Muscle of arm (tissue), 12 donors: ENCODE results near the gene MPDU1. TPM values are rescaled to one million over a fixed set of nuclear protein-coding genes. Genes with fewer than 3 reads are reported as not detected.
A peak's percentile ranks its signal among the peaks of the same experiment; 100 is the strongest.
"Not testable (repeated sequence)": the region's sequence is repeated elsewhere in the genome, so short reads cannot be mapped to it uniquely, and the experiment has no call there.

Experiments
- DNase-seq: peaks from one replicate; pipeline ENCODE4 v3.0.0-alpha.2; 2013
- polyA plus RNA-seq, 12 donors: library from polyadenylated mRNA; unstranded; fragments of 120-200 nt; gene quantifications; one replicate each; pipeline ENCODE4 v1.2.1, GENCODE V29; 2013; ENCODE audit not compliant: insufficient read length in 12 of 12

The MPDU1 gene
- polyA plus RNA-seq, 12 donors: 26.7 to 60.9 (median 46.7) TPM; not detected in 1

- DNase-seq: no peak
Measured at GRCh38 chr17:7611635-7612293, 28.1 kb downstream of the MPDU1 start.

GRCh38 chr17:7612294-7612640 lies 28.6 kb downstream of the MPDU1 start:
- no peak for DNase-seq

GRCh38 chr17:7613769-7614424 lies 30.2 kb downstream of the MPDU1 start:
- no peak for DNase-seq

- DNase-seq: peak; percentile 100
Measured at GRCh38 chr17:7614425-7615264, 31.0 kb downstream of the MPDU1 start, which contains the start of gene FXR2. TSS of gene FXR2 (minus strand) at chr17:7614897. CDS start at chr17:7614532, 365 bp downstream.

GRCh38 chr17:7615265-7615747 lies 31.7 kb downstream of the MPDU1 start:
- no peak for DNase-seq

- no peak for DNase-seq
Measured at GRCh38 chr17:7618608-7619007, 35.0 kb downstream of the MPDU1 start.

GRCh38 chr17:7620835-7621234 lies 37.2 kb downstream of the MPDU1 start:
- no peak for DNase-seq

GRCh38 chr17:7623661-7624060 lies 40.0 kb downstream of the MPDU1 start:
- no peak for DNase-seq

- not testable (repeated sequence) for DNase-seq
Measured at GRCh38 chr17:7625749-7626148, 42.1 kb downstream of the MPDU1 start.

GRCh38 chr17:7626307-7626706 lies 42.7 kb downstream of the MPDU1 start:
- no peak for DNase-seq

- DNase-seq: no peak
Measured at GRCh38 chr17:7626956-7627249, 43.3 kb downstream of the MPDU1 start.

- DNase-seq: peak; percentile 95
Measured at GRCh38 chr17:7627250-7628121, 43.8 kb downstream of the MPDU1 start, which contains the start of gene SAT2. TSS of gene SAT2 (minus strand) at chr17:7627821. CDS start at chr17:7627635, 186 bp downstream.

- DNase-seq: no peak
Measured at GRCh38 chr17:7629939-7630571, 46.4 kb downstream of the MPDU1 start, which contains the start of gene SHBG. TSS of gene SHBG (plus strand) at chr17:7630135. CDS start at chr17:7630173, 38 bp downstream.

GRCh38 chr17:7631398-7632380 lies 48.0 kb downstream of the MPDU1 start:
- DNase-seq: no peak

GRCh38 chr17:7632492-7632894 lies 48.8 kb downstream of the MPDU1 start:
- no peak for DNase-seq

- DNase-seq: no peak
Measured at GRCh38 chr17:7633093-7633492, 49.4 kb downstream of the MPDU1 start.

GRCh38 chr17:7634384-7634783 lies 50.7 kb downstream of the MPDU1 start:
- no peak for DNase-seq

- DNase-seq: no peak
Measured at GRCh38 chr17:7636163-7636562, 52.5 kb downstream of the MPDU1 start.
